Activated naive CD8-positive, alpha-beta T cell (primary cell): ENCODE results near the gene ANKRD10.
"Not testable (repeated sequence)": the region's sequence is repeated elsewhere in the genome, so short reads cannot be mapped to it uniquely, and the experiment has no call there.

ENCODE experiments used
- H3K27ac Mint-ChIP-seq: one replicate; pipeline ENCODE4 v1.8.0; 2021; ENCODE audit warnings: mixed read lengths
- H3K27me3 Mint-ChIP-seq: one replicate; pipeline ENCODE4 v1.8.0; 2021; ENCODE audit warnings: mixed read lengths
- H3K36me3 Mint-ChIP-seq: one replicate; pipeline ENCODE4 v1.8.0; 2021; ENCODE audit warnings: mixed read lengths
- H3K4me1 Mint-ChIP-seq: one replicate; pipeline ENCODE4 v1.8.0; 2021; ENCODE audit warnings: low read depth, mixed read lengths
- H3K4me3 Mint-ChIP-seq: one replicate; pipeline ENCODE4 v1.8.0; 2021; ENCODE audit warnings: mild to moderate bottlenecking, mixed read lengths
- H3K9me3 Mint-ChIP-seq: one replicate; pipeline ENCODE4 v1.8.0; 2021; ENCODE audit warnings: low read depth, mixed read lengths

The ANKRD10 gene

DNA sequence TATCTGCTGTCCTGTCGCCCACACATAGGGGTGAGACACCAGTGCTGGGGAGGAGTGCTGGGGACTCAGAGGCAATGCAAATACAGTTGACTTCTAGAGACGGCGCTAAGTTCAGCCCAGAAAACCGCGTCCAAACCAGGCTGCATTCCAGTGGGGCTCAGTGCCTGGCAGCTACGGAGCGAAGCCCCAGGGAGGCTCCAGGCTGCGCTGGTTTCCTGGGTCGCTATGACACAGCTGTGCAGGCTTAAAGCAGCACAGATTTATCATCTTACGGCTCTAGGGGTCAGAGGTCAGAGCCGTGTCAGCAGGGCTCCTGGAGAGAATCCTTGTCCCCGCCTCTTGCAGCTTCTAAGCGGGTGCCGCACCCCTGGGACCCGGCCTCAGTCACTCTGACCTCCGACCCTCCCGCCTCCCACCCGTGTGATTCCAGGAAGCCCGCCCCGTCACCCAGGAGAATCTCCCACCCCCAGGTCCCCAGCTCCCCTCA, 61.6 kb downstream of the ANKRD10 start:
- Mint-ChIP-seq H3K9me3 (no peaks in the 10 kb centered on the region), H3K4me3 (no peak overlapping the region), H3K27me3 (peaks cover 3% of the 10 kb centered on the region), H3K4me1 (peaks cover 8% of the 10 kb centered on the region), H3K36me3 (peaks cover 5% of the 10 kb centered on the region), H3K27ac (no peak overlapping the region)

DNA sequence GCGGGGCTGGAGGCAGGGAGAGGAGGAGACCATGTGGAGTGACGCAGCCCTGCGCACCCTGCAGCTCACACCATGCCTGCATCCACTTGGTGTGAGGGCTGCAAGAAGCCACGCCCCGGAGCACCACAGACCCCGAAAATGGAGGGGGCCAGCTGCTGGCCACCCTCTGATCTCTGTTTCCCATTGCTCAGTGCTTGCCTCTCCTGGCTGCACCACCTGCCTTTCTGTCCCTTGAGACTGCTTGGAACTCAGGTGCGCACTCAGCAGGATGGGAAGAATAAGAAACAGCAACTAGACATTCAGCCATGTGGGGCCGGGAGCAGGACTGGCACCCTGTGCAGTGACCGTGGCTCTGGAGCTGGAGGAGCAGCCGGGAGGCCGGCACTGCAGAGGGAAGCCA, 64.0 kb downstream of the ANKRD10 start:
- Mint-ChIP-seq H3K4me3 (no peak overlapping the region), H3K36me3 (peaks cover 2% of the 10 kb centered on the region), H3K27ac (no peak overlapping the region), H3K9me3 (no peaks in the 10 kb centered on the region), H3K27me3 (peaks cover 4% of the 10 kb centered on the region), H3K4me1 (no peaks in the 10 kb centered on the region)

DNA sequence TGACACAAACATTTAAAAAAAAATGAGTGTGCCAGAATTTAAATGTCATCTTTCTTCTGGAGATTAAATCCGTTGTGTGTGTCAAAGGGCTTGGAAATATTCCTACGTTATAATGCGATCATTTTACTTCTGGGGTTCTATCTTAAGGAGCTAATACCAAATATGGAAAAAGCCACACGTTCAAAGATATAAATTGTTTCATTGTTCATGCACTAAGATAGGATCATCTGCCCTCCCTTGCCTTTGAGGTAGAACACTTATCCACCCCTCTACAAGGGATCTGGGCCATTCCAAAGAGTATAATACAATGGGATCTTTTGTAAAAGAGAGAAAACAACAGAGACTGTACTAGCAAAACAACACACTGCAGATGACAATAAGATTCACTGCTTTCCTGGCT, 64.9 kb downstream of the ANKRD10 start:
- Mint-ChIP-seq H3K27me3 (peaks cover 4% of the 10 kb centered on the region), H3K4me1 (no peaks in the 10 kb centered on the region), H3K9me3 (no peaks in the 10 kb centered on the region), H3K36me3 (peaks cover 2% of the 10 kb centered on the region), H3K27ac (no peak overlapping the region), H3K4me3 (no peak overlapping the region)

DNA sequence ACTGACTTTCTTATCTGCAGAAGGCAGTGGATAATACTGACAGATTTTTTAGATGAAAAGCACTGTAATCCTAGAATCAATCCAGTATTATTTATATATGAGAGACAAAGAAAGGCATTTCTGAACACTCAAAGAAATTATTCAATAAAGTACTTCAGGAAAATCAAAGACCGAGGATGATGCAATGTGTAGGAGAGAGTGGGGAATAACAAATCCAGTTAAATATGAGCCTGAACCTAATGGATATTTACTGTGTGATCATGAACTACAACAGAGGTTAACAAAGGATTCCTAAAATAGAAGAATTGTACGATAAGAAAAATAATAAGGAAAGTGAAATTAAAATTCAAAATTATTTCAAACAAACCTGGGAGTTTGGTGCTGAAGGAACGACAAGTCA, 69.3 kb downstream of the ANKRD10 start:
- H3K4me3 Mint-ChIP-seq: no peak overlapping the region
- peaks cover 6% of the 10 kb centered on the region for H3K36me3 Mint-ChIP-seq
- peaks cover 9% of the 10 kb centered on the region for H3K27me3 Mint-ChIP-seq
- no peaks in the 10 kb centered on the region for H3K9me3 Mint-ChIP-seq
- H3K27ac Mint-ChIP-seq: no peak overlapping the region
- no peaks in the 10 kb centered on the region for H3K4me1 Mint-ChIP-seq

DNA sequence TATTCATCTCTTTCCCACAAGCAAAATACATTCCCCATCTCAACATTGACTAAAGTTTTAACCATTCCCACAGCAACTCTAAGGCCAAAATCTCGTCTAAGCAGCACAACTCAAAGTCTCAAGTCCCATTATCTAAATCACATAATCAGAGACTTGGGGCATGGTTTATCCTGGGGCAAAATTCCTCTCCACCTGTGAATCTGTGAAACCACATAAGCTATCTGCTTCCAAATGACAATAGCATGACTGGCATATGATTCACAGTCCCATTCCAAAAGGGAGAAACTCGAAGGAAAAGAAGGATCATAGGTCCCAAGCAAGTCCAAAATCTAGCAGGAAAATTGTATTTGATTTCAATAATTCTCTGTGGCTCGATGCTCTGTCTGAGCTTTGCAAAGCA, 73.0 kb downstream of the ANKRD10 start:
- Mint-ChIP-seq H3K4me3 (no peak overlapping the region), H3K4me1 (no peaks in the 10 kb centered on the region), H3K27ac (no peak overlapping the region), H3K36me3 (peaks cover 6% of the 10 kb centered on the region), H3K9me3 (no peaks in the 10 kb centered on the region), H3K27me3 (peaks cover 6% of the 10 kb centered on the region)

DNA sequence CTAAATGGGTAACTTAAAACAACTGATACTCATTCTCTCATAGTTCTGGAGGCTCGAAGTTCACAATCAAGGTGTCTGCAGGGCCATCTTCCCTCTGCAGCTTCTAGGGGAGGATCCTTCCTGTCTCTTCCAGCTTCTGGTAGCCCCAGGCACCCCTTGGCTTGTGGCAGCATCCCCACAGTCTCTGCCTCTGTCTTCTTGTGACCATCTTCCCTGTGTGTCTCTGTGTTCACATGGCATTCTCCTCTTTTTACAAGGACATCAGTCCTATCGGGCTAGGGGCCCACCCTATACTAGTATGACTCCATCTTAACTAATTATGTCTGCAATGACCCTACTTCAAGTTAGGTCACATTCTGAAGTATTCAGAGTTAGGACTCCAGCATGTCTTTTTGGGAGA, 73.5 kb downstream of the ANKRD10 start:
- Mint-ChIP-seq H3K4me1 (no peaks in the 10 kb centered on the region), H3K27me3 (peaks cover 6% of the 10 kb centered on the region), H3K27ac (no peak overlapping the region), H3K9me3 (no peaks in the 10 kb centered on the region), H3K4me3 (no peak overlapping the region), H3K36me3 (peaks cover 6% of the 10 kb centered on the region)

DNA sequence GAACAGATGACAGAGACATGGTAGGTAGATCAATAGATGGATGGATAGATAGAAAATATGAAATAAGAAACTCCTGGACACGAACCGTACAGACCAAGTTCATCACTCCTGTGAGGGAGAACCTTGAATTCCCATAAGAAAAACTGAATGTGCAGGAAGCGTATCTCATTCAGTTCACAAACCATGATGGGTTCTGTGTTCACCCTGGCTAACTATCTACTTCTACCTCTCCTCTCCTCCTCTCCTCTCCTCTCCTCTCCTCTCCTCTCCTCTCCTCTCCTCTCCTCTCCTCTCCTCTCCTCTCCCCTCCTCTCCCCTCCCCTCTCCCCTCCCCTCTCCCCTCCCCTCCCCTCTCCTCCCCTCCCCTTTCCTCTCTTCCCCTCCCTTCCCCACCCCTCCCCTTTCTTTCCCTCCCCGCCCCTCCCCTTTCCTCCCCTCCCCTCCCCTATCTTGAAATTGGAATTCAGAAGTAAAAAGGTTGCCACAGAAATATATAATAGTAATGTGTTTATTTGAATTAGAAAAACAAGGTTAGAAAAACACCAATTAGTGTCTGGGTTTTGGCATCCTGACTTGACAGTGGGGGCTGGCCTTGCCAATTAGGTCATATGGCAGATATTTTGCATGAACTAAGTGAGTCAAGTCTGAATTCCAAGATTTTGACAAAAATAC, 75.9 kb downstream of the ANKRD10 start:
- Mint-ChIP-seq H3K36me3 (peaks cover 6% of the 10 kb centered on the region), H3K27ac (no peak overlapping the region), H3K27me3 (peaks cover 2% of the 10 kb centered on the region), H3K9me3 (no peaks in the 10 kb centered on the region), H3K4me1 (no peaks in the 10 kb centered on the region), H3K4me3 (no peak overlapping the region)

DNA sequence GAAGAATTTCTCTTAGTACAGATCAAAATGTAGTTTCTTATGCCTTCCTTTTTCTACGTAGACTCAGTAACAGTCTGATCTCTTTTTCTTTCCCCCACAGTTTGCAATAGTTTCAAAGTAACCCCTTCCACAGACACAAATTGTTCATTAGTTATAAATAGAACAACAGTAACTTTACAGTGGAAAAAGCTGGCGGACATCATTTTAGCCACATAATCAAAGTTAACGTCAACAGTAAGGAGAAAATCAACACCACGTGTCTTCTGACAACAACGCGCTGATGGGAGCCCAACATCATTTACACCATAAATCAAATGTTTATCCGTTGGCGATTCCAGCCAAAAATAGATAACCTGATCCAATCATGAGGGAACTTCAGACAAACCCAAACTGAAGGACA, 76.8 kb downstream of the ANKRD10 start:
- H3K27me3 Mint-ChIP-seq: no peaks in the 10 kb centered on the region
- no peak overlapping the region for H3K4me3 Mint-ChIP-seq
- peaks cover 6% of the 10 kb centered on the region for H3K36me3 Mint-ChIP-seq
- H3K27ac Mint-ChIP-seq: no peak overlapping the region
- H3K9me3 Mint-ChIP-seq: no peaks in the 10 kb centered on the region
- H3K4me1 Mint-ChIP-seq: no peaks in the 10 kb centered on the region

DNA sequence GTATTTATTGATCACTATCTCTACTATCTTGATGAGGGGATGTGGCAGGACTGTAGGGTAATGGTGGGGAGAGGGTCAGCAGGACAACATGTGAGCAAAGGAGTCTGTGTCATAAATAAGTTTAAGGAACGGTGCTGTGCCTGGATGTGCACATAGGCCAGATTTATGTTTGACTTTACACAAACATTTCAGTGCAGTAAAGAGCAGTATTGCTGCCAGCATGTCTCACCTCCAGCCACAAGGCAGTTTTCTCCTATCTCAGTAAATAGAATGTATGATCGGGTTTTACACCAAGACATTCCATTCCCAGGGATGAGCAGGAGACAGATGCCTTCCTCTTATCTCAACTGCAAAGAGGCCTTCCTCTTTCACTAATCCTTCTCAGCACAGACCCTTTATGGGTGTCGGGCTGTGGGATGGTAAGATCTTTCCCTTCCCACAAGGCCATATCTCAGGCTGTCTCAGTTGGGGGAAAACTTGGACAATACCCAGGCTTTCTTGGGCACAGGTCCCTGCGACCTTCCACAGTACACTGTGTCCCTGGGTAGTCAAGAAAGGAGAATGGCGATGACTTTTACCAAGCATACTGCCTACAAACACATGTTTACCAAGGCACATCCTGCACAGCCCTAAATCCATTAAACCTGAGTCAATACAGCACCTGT, 77.3 kb downstream of the ANKRD10 start:
- not testable (repeated sequence) for H3K27ac Mint-ChIP-seq, H3K27me3 Mint-ChIP-seq, H3K9me3 Mint-ChIP-seq

DNA sequence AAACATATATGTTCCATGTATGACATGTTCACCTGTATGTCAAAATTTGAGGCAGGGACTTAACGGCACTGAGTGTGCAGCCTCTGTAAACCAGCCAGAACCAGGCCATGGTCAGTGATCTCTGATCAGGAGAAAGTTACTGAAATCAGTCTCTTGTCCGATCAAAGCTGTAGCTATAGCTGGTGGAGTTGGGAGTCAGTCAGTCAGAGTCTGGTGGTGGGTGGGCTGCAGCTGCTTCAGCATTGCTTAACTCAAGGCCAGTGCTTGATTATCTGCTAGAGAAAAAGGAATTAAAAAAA, 78.3 kb downstream of the ANKRD10 start:
- H3K36me3 Mint-ChIP-seq: peaks cover 3% of the 10 kb centered on the region
- no peak overlapping the region for H3K4me3 Mint-ChIP-seq
- H3K4me1 Mint-ChIP-seq: no peaks in the 10 kb centered on the region
- H3K27me3 Mint-ChIP-seq: no peaks in the 10 kb centered on the region
- H3K9me3 Mint-ChIP-seq: no peaks in the 10 kb centered on the region
- no peak overlapping the region for H3K27ac Mint-ChIP-seq

More for the DNA sequence above, 77.3 kb downstream of the ANKRD10 start:
- H3K36me3 Mint-ChIP-seq, H3K4me3 Mint-ChIP-seq, H3K4me1 Mint-ChIP-seq: not testable (repeated sequence)

DNA sequence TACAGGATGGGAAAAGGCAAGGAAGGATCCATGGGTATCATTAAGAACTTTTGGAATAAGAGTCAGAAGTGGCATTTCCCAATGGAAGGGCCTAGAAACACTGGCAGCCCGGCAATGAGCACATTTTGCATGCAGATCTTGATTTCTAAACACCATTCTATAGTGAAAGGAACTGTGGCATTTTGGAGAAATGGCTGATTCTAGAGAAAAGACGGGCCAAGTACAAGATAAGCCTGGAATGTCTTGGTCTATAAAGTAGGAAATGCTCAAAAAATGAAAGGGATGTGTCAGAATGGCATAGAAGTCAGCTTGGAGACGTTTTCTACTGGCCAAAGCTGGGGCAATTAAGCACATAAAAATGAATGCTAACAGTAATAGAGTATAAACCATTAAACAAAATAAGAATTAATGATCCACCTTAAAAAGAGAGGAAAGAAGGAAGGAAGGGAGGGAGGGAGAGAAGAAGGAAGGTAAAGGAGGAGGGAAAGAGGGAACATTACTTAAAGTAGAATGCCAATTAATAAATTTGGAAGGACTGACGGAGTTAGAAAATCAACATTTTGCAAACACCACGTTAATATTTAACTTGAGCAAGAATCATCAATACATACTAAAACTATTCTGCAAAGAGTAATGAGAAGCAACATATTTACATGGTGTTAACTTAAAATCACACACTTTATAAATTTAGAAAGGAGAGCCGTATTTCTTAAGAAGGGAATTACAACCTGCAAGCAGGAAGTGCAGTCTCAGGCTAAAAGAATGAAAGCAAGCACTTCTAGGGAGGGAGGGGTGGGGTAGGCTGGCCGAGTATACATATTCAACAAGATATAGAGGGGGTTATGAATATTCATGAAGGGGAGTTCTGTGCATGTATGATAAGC, 78.9 kb downstream of the ANKRD10 start:
- Mint-ChIP-seq H3K36me3 (no peaks in the 10 kb centered on the region), H3K4me1 (no peaks in the 10 kb centered on the region), H3K4me3 (no peak overlapping the region), H3K9me3 (no peaks in the 10 kb centered on the region), H3K27me3 (no peaks in the 10 kb centered on the region), H3K27ac (no peak overlapping the region)

DNA sequence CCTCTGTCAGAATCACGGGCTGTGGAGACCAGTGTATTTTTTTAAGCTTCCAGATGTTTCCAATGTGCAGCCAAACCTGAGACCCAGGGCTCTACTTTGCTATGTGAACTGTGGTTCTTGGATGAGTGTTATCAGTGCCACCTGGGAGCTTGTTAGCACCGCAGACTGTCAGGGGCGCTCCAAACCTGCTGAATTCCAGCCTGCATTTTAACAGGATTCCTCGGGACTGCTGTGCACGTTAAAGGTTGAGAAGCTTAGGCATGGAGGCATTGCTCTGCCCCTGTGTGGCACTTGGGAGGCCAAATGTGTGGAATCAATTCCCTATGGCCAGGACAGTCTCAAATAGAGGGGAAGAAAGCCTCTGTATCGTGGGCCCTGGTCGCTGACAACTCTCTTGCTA, 80.3 kb downstream of the ANKRD10 start:
- Mint-ChIP-seq H3K36me3 (no peaks in the 10 kb centered on the region), H3K4me1 (no peaks in the 10 kb centered on the region), H3K4me3 (no peak overlapping the region), H3K27ac (no peak overlapping the region), H3K9me3 (no peaks in the 10 kb centered on the region), H3K27me3 (no peaks in the 10 kb centered on the region)

DNA sequence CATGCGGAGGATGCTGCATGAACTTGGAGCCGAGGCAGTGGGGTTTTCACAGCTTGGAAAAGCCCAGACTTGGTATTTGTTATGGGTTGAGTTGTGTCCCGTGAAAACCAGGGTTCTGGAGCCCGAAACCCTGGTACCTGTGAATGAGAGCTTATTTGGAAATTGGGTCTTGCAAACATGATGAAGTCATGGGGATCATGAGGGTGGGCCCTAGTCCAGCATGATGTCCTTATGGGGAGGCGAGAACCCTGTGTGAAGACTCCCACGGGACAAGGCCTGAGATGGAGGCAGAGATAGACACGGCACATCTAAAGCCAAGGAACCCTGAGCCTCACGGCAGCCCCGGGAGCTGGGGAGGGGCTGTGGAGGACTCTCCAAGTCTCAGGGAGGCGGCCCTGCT, 82.3 kb downstream of the ANKRD10 start:
- no peak overlapping the region for H3K4me3 Mint-ChIP-seq
- H3K9me3 Mint-ChIP-seq: no peaks in the 10 kb centered on the region
- H3K27ac Mint-ChIP-seq: no peak overlapping the region
- no peaks in the 10 kb centered on the region for H3K36me3 Mint-ChIP-seq
- H3K4me1 Mint-ChIP-seq: no peaks in the 10 kb centered on the region
- no peaks in the 10 kb centered on the region for H3K27me3 Mint-ChIP-seq

DNA sequence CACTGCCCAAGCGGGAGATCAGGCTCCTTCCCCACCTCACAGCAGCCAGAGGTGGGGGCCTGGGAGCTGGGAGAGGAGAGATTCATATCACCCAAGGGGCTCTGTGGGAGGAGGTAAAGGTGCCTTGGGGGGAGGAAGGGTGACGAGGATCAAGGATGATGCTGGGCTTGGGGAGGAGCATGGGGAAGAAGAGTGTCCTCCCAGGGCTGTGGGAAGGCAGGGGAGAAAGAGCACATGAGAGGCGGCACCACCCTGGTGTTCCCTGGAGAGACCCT, 82.7 kb downstream of the ANKRD10 start:
- no peaks in the 10 kb centered on the region for H3K36me3 Mint-ChIP-seq
- no peaks in the 10 kb centered on the region for H3K27me3 Mint-ChIP-seq
- H3K4me3 Mint-ChIP-seq: no peak overlapping the region

DNA sequence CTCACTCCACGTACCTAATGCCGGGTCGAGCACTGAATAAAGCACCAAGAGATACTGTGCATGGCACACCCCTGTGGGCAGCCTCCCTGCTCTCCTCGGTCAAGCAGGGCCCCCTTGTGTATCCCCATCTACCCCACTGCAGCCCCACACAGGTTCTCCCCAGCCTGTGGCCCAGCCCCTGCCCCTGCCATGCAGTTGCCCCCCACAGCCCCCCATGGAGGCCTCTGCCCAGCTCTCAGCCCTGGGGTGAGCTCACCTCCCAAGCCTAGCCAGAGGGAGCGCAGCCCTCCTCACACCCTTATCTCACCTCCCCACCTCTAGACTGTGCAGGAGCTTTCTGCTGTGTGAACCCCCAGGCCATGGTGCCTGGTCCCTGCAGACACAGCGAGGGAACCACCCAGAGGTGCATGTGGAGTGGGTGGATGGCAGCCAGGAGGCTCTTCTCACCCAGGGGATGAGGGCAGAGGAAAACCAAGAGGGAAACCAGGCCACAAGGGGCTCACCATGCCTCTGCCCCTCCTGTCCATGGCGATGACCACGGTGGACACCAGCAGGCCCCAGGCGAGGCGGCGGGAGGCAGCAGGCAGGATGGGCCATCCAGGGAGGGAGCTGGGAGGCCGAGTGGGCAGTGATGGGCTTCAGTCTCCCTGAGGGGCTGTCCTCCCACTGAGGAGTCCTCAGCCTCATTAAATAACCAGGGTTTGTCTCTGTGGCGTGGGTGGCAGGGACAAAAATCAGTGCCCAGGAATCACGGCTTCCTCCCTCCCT, 83.2 kb downstream of the ANKRD10 start:
- no peaks in the 10 kb centered on the region for H3K9me3 Mint-ChIP-seq
- no peaks in the 10 kb centered on the region for H3K27me3 Mint-ChIP-seq
- no peak overlapping the region for H3K4me3 Mint-ChIP-seq
- no peak overlapping the region for H3K27ac Mint-ChIP-seq
- no peaks in the 10 kb centered on the region for H3K4me1 Mint-ChIP-seq
- H3K36me3 Mint-ChIP-seq: no peaks in the 10 kb centered on the region

More for the DNA sequence above, 82.7 kb downstream of the ANKRD10 start:
- no peak overlapping the region for H3K27ac Mint-ChIP-seq
- H3K4me1 Mint-ChIP-seq: no peaks in the 10 kb centered on the region
- H3K9me3 Mint-ChIP-seq: no peaks in the 10 kb centered on the region
